H1 (cell line): ENCODE results near the gene PFKP. TPM values are rescaled to one million over a fixed set of nuclear protein-coding genes. Genes with fewer than 3 reads are reported as not detected.

Source experiments
- CTCF ChIA-PET: fragments of 300-600 bp; sonication (Branson Sonifier 250); formaldehyde crosslinking; loops from one replicate; lab custom pipeline; 2021; ENCODE audit not compliant: partially characterized antibody; lab: Charles Lee
- POLR2A ChIA-PET: fragments of 300-600 bp; sonication (Branson Sonifier 250); formaldehyde crosslinking; loops from one replicate; lab custom pipeline; 2021; ENCODE audit warnings: inconsistent platforms; ENCODE audit not compliant: partially characterized antibody; lab: Charles Lee
- DNase-seq, 2 experiments: peaks; one replicate each; pipeline versions ENCODE4 v3.0.0 to v3.0.0-alpha.2; 2010 to 2022; ENCODE audit warnings: low spot score in 2 of 2, low read depth in 1 of 2, mixed read lengths in 1 of 2
- FAIRE-seq: peaks from 2 replicates; lab custom pipeline; 2011; peaks lifted over from hg19 to GRCh38; lab: Jason Lieb, UNC
- H2AFZ ChIP-seq: 2 replicates; pipeline ENCODE4 v1.8.1; 2012; ENCODE audit warnings: low read length, inconsistent platforms
- H2AK5ac ChIP-seq: 2 replicates; pipeline ENCODE4 v1.6.1; 2013; ENCODE audit warnings: low read depth, low read length
- H2BK120ac ChIP-seq: replicated peaks from 2 replicates; pipeline ENCODE3; 2013; ENCODE audit warnings: low read depth, low read length, inconsistent platforms
- H2BK12ac ChIP-seq: 2 replicates; pipeline ENCODE4 v1.6.1; 2013; ENCODE audit warnings: low read depth, low read length
- H2BK15ac ChIP-seq: 2 replicates; pipeline ENCODE4 v1.6.1; 2013; ENCODE audit warnings: low read length
- H2BK20ac ChIP-seq: 2 replicates; pipeline ENCODE4 v1.6.1; 2013; ENCODE audit warnings: low read length
- H2BK5ac ChIP-seq: 2 replicates; pipeline ENCODE4 v1.6.1; 2013; ENCODE audit warnings: low read depth, low read length
- H3K14ac ChIP-seq: 2 replicates; pipeline ENCODE4 v1.6.1; 2013; ENCODE audit warnings: inconsistent platforms; ENCODE audit not compliant: insufficient read length
- H3K18ac ChIP-seq: 2 replicates; pipeline ENCODE4 v1.6.1; 2013; ENCODE audit warnings: low read length; ENCODE audit errors: extremely low read depth
- H3K23ac ChIP-seq: 2 replicates; pipeline ENCODE4 v1.6.1; 2013; ENCODE audit warnings: inconsistent platforms; ENCODE audit not compliant: insufficient read length
- H3K23me2 ChIP-seq: 2 replicates; pipeline ENCODE4 v1.6.1; 2013; ENCODE audit warnings: low read depth, low read length
- H3K27ac ChIP-seq: 2 replicates; pipeline ENCODE4 v1.6.1; 2011; ENCODE audit warnings: low read depth, low read length, inconsistent platforms
- H3K27me3 ChIP-seq, 4 experiments: replicated peaks in 1 of 4; 1 replicate in 1 of 4; 2 replicates in 3 of 4; pipeline versions ENCODE4 v1.6.1 to v1.8.1; 2011 to 2013; ENCODE audit warnings: low read length in 3 of 4, mild to moderate bottlenecking in 3 of 4, inconsistent platforms in 2 of 4, mixed read lengths in 2 of 4, moderate library complexity in 1 of 4; ENCODE audit not compliant: control insufficient read depth in 3 of 4, insufficient read depth in 3 of 4; ENCODE audit errors: extremely low read depth in 1 of 4
- H3K36me3 ChIP-seq, 4 experiments: 2 replicates each; pipeline versions ENCODE4 v1.6.1 to v1.8.1; 2011 to 2013; ENCODE audit warnings: mild to moderate bottlenecking in 4 of 4, low read length in 3 of 4, moderate library complexity in 2 of 4, control low read depth in 1 of 4, inconsistent platforms in 1 of 4; ENCODE audit not compliant: insufficient read depth in 4 of 4, control insufficient read depth in 2 of 4
- H3K4ac ChIP-seq: replicated peaks from 2 replicates; pipeline ENCODE3; 2013; ENCODE audit warnings: low read length, low read depth, mixed read lengths, inconsistent platforms; ENCODE audit not compliant: insufficient read length
- H3K4me1 ChIP-seq, 4 experiments: replicated peaks in 1 of 4; 1 replicate in 1 of 4; 2 replicates in 3 of 4; pipeline versions ENCODE4 v1.6.1 to v1.8.1; 2011 to 2013; ENCODE audit warnings: low read length in 3 of 4, inconsistent platforms in 2 of 4, mixed read lengths in 1 of 4; ENCODE audit not compliant: insufficient read depth in 4 of 4, control insufficient read depth in 3 of 4
- H3K4me2 ChIP-seq, 2 experiments: 2 replicates each; pipeline versions ENCODE4 v1.6.1 to v1.8.1; 2011 to 2013; ENCODE audit warnings: low read depth in 2 of 2, low read length in 2 of 2, control low read depth in 1 of 2, inconsistent platforms in 1 of 2, mild to moderate bottlenecking in 1 of 2; ENCODE audit not compliant: insufficient read depth in 1 of 2
- H3K4me3 ChIP-seq, 4 experiments: fragments of 200-600, 300-600 bp in 1 of 4; sonication (generic), shearing (Covaris generic), sonication (Bioruptor Twin) in 1 of 4; 2 replicates each; pipeline versions ENCODE4 v1.5.1 to v1.8.1; 2011 to 2016; ENCODE audit warnings: low read length in 4 of 4, low read depth in 3 of 4, control low read depth in 2 of 4, inconsistent platforms in 2 of 4, mild to moderate bottlenecking in 2 of 4, mixed read lengths in 1 of 4, moderate library complexity in 1 of 4; ENCODE audit not compliant: insufficient read depth in 2 of 4; ENCODE audit errors: extremely low read depth in 1 of 4
- H3K56ac ChIP-seq: replicated peaks from 2 replicates; pipeline ENCODE3; 2013; ENCODE audit warnings: low read depth, mild to moderate bottlenecking, mixed read lengths, low read length, inconsistent platforms; ENCODE audit not compliant: insufficient read length
- H3K79me1 ChIP-seq: 2 replicates; pipeline ENCODE4 v1.6.1; 2013; ENCODE audit warnings: low read depth, low read length, control low read depth
- H3K79me2 ChIP-seq, 2 experiments: 2 replicates each; pipeline versions ENCODE4 v1.6.1 to v1.8.1; 2012 to 2013; ENCODE audit warnings: low read length in 2 of 2, mild to moderate bottlenecking in 2 of 2, inconsistent platforms in 1 of 2; ENCODE audit not compliant: insufficient read depth in 2 of 2, control insufficient read depth in 1 of 2
- H3K9ac ChIP-seq, 4 experiments: replicated peaks in 1 of 4; 1 replicate in 1 of 4; 2 replicates in 3 of 4; pipeline versions ENCODE4 v1.6.1 to v1.8.1; 2011 to 2013; ENCODE audit warnings: low read depth in 3 of 4, low read length in 3 of 4, control low read depth in 2 of 4, mild to moderate bottlenecking in 2 of 4, moderate library complexity in 2 of 4, inconsistent platforms in 1 of 4; ENCODE audit errors: extremely low read depth in 1 of 4
- H3K9me3 ChIP-seq, 2 experiments: 2 replicates each; pipeline versions ENCODE4 v1.6.1 to v1.8.1; 2012 to 2013; ENCODE audit warnings: mild to moderate bottlenecking in 2 of 2, moderate library complexity in 2 of 2, control low read depth in 1 of 2, inconsistent platforms in 1 of 2, low read depth in 1 of 2, low read length in 1 of 2, mixed read lengths in 1 of 2; ENCODE audit not compliant: insufficient read depth in 2 of 2
- H4K20me1 ChIP-seq, 2 experiments: replicated peaks in 1 of 2; 2 replicates each; pipeline versions ENCODE3 to v1.8.1; 2011 to 2013; ENCODE audit warnings: inconsistent platforms in 2 of 2, low read length in 2 of 2, mild to moderate bottlenecking in 1 of 2; ENCODE audit not compliant: insufficient read depth in 2 of 2, control insufficient read depth in 1 of 2
- H4K5ac ChIP-seq: 2 replicates; pipeline ENCODE4 v1.6.1; 2013; ENCODE audit warnings: low read length, low read depth, mixed read lengths, inconsistent platforms; ENCODE audit not compliant: insufficient read length
- H4K8ac ChIP-seq: 2 replicates; pipeline ENCODE4 v1.8.0; 2013; ENCODE audit warnings: mild to moderate bottlenecking, moderate library complexity, low read length, inconsistent platforms; ENCODE audit not compliant: insufficient read depth; ENCODE audit errors: extremely low read depth
- H4K91ac ChIP-seq: replicated peaks from 2 replicates; pipeline ENCODE3; 2013; ENCODE audit warnings: low read length, mixed read lengths, inconsistent platforms; ENCODE audit not compliant: insufficient read length
- ATF2 ChIP-seq: IDR thresholded peaks from 2 replicates; pipeline ENCODE4 v1.6.1; 2012; ENCODE audit warnings: low read length, inconsistent platforms
- GTF2F1 ChIP-seq: IDR thresholded peaks from 2 replicates; pipeline ENCODE4 v1.6.1; 2012; ENCODE audit warnings: low read depth, low read length, improper control_type of control experiment, borderline replicate concordance
- RXRA ChIP-seq: IDR thresholded peaks from 2 replicates; pipeline ENCODE4 v1.6.1; 2011; ENCODE audit warnings: low read depth, mild to moderate bottlenecking, low read length, moderate library complexity; ENCODE audit not compliant: insufficient read depth
- SP4 ChIP-seq: IDR thresholded peaks from 2 replicates; pipeline ENCODE4 v1.6.1; 2012; ENCODE audit warnings: low read length, inconsistent platforms
- WGBS, 2 experiments: shearing (Covaris generic) in 1 of 2; methylation state at CpG; one replicate each; pipeline versions ENCODE4 v1.1.6 to v1.1.7; 2013 to 2015; ENCODE audit warnings: low lambda C conversion rate in 2 of 2, mixed read lengths in 2 of 2, inconsistent platforms in 1 of 2, low coverage in 1 of 2, missing lambda C conversion rate in 1 of 2; ENCODE audit not compliant: insufficient replicate concordance in 2 of 2, insufficient coverage in 1 of 2, insufficient read length in 1 of 2; ENCODE audit errors: extremely low coverage in 1 of 2, missing lambda C conversion rate in 1 of 2; 5-methylcytosine and 5-hydroxymethylcytosine counted together
- polyA plus RNA-seq, 7 experiments: library from polyadenylated mRNA; depleted of rRNA in 3 of 7; stranded (reverse) in 5 of 7; unstranded in 2 of 7; fragments of >200 nt in 5 of 7; fragments of 200-250 nt in 2 of 7; gene quantifications; 1 replicate in 5 of 7; 2 replicates in 1 of 7; 4 replicates in 1 of 7; pipeline versions ENCODE4 v1.2.1 to v1.2.3, GENCODE V29; 2011 to 2013; ENCODE audit warnings: missing spikeins in 2 of 7, mixed read lengths in 2 of 7
- total RNA-seq: library from RNA; stranded (reverse); fragmentation: NEBNext Ultra II Directional; extraction: Animal tissue kit (Norgen Biotek cat#: 25700); gene quantifications from 2 replicates; pipeline ENCODE4 v1.2.1, GENCODE V29; 2021

Gene PFKP
- total and polyA plus RNA-seq, 2 of the 8 experiments (the other 6 are each of a cell fraction or from before 2014, with no cell fraction given): 51.2 to 128 TPM

DNA sequence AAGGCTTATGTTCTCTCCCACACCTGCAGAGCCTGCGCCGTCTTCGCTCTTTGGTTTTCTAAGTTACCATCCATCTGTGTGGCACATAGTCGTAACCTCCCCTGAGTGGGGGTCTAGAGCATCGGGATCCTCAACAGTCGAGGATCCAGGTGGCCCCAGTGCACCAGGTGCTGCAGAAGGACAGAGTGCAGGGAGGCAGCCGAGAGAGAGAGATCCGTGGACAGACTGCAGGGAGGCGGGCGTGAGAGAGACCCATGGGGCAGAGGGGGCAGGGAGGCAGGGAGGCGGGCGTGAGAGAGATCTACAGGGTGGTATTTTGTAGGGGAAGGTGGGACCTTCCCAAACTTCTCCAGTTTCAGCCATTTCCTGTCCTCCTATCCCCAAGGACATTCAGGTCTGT lies 42.3 kb downstream of the PFKP start:
- Histone ChIP-seq H3K23me2 (no peaks in the 10 kb centered on the region; the same call in 1 of the 2 replicates), H3K27me3 (no peaks in the 10 kb centered on the region), H3K4ac (no peak overlapping the region), H3K36me3 (peaks cover 31 to 79% (median 64%) of the 10 kb centered on the region in 4 experiments), H4K5ac (no peak overlapping the region), H2BK15ac (no peak overlapping the region), H3K4me1 (no peaks in the 10 kb centered on the region), H3K27ac (no peak overlapping the region), H2AFZ (no peak overlapping the region), H3K4me2 (no peak overlapping the region), H4K20me1 (peaks cover 4 to 13% of the 10 kb centered on the region in 2 experiments), H2BK120ac (no peak overlapping the region), H3K18ac (no peak overlapping the region), H3K56ac (no peak overlapping the region), H3K4me3 (no peak overlapping the region), H3K9me3 (no peaks in the 10 kb centered on the region), H2BK5ac (no peak overlapping the region; the same call in 1 of the 2 replicates), H2BK12ac (no peak overlapping the region), H4K91ac (no peak overlapping the region), H3K79me2 (0 out of 4 replicates have a peak, but pooled peaks cover 0 to 3% of the 10 kb centered on the region in 2 experiments), H4K8ac (no peak overlapping the region), H3K14ac (no peak overlapping the region), H2AK5ac (no peak overlapping the region), H3K23ac (no peak overlapping the region), H3K9ac (no peak overlapping the region), H2BK20ac (no peak overlapping the region), H3K79me1 (peaks cover 6% of the 10 kb centered on the region)
- CTCF ChIA-PET: interaction anchor here (1.2 kb wide), 1 partner anchor 10 kb away, joined by 4 read pairs; no protein-coding TSS in a partner anchor
- FAIRE-seq (no peak), DNase-seq (no peak)
- no peak for TF ChIP-seq SP4
- no peak for TF ChIP-seq RXRA
- no peak for TF ChIP-seq GTF2F1
- TF ChIP-seq ATF2: no peak
- POLR2A ChIA-PET: interaction anchor here (1.0 to 1.4 kb wide), 2 partner anchors 17 to 26 kb away, joined by 4 to 6 read pairs; no protein-coding TSS in a partner anchor
- WGBS, 2 experiments: 70% methylated on average over 11 of the region's 12 CpGs; no CpG with 5 or more reads in 1 of the 2 experiments
